ENCODE data around the gene CASP10. TPM values are rescaled to one million over a fixed set of nuclear protein-coding genes. Genes with fewer than 3 reads are reported as not detected.

The CASP10 gene
- total and polyA plus RNA-seq, 2 of the 8 experiments (the other 6 are each of a cell fraction or from before 2014, with no cell fraction given) = 2.3 to 4.0 TPM

DNA sequence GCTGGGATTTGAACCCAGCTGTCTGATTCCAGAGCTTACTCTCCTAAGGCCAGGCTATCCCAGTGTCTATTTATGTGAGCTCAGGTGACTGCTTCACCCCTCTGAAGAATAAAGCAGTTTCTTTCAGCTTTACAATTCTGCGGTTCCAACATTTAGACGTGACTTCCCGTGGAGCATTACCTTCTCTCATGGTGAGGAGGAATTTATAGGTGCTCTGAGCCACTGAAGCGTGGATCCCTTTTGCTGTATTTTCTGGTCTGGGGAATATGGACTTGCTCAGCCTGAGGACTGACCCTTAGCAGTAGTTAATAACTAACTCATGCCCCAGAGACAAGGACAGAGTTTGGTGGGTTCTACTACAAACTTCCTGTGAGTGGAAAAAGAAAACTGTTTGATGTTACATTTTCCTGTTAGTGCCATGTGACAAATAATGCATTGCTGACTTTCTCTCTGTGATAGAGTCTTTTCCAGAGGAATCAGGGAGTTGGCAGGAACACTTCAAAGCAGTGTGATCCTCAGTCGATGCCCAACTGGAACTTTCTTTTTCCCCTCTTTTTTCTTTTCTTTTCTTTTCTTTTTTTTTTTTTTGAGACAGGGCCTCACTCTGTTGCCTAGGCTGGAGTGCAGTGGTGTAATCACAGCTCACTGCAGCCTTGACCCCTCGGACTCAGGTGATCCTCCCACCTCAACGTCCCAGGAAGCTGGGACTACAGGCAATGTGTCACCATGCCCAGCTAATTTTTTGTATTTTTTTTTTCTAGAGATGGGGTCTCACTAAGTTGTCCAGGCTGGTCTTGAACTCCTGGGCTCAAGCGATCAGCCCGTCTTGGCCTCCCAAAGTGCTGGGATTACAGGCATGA lies 21.9 kb downstream of the CASP10 start:
- Histone ChIP-seq H2BK12ac (ENCODE audit: low read depth, low read length) (no peak overlapping the region), H2AK5ac (ENCODE audit: low read depth, low read length) (no peak overlapping the region), H3K4ac (replicated peaks; ENCODE audit: insufficient read length, low read depth, low read length) (no peak overlapping the region), H2BK5ac (ENCODE audit: low read depth, low read length) (no peak overlapping the region), H3K27me3 (replicated peaks in 1 of 4; ENCODE audit: control insufficient read depth in 3 of 4, extremely low read depth in 1 of 4, insufficient read depth in 3 of 4, low read length in 3 of 4) (no peaks in the 10 kb centered on the region), H3K9me3 (ENCODE audit: insufficient read depth in 2 of 2, low read depth in 1 of 2, low read length in 1 of 2) (no peaks in the 10 kb centered on the region), H3K23me2 (ENCODE audit: low read depth, low read length) (no peaks in the 10 kb centered on the region; the same call in 1 of the 2 replicates), H4K91ac (replicated peaks; ENCODE audit: insufficient read length, low read length) (no peak overlapping the region), H3K4me2 (ENCODE audit: insufficient read depth in 1 of 2, low read depth in 2 of 2, low read length in 2 of 2) (no peak overlapping the region), H2BK120ac (replicated peaks; ENCODE audit: low read depth, low read length) (no peak overlapping the region), H2AFZ (ENCODE audit: low read length) (no peak overlapping the region), H3K27ac (ENCODE audit: low read depth, low read length) (no peak overlapping the region), H3K4me3 (ENCODE audit: extremely low read depth in 1 of 4, insufficient read depth in 2 of 4, low read depth in 3 of 4, low read length in 4 of 4) (no peak overlapping the region), H3K79me1 (ENCODE audit: low read depth, low read length) (no peaks in the 10 kb centered on the region), H3K9ac (replicated peaks in 1 of 4; ENCODE audit: extremely low read depth in 1 of 4, low read depth in 3 of 4, low read length in 3 of 4) (no peak overlapping the region), H3K4me1 (replicated peaks in 1 of 4; ENCODE audit: control insufficient read depth in 3 of 4, insufficient read depth in 4 of 4, low read length in 3 of 4) (no peaks in the 10 kb centered on the region; a peak in 1 of 7 replicates), H3K23ac (ENCODE audit: insufficient read length) (no peak overlapping the region), H3K14ac (ENCODE audit: insufficient read length) (no peak overlapping the region), H3K79me2 (ENCODE audit: control insufficient read depth in 1 of 2, insufficient read depth in 2 of 2, low read length in 2 of 2) (no peaks in the 10 kb centered on the region), H2BK15ac (ENCODE audit: low read length) (no peak overlapping the region), H4K20me1 (replicated peaks in 1 of 2; ENCODE audit: control insufficient read depth in 1 of 2, insufficient read depth in 2 of 2, low read length in 2 of 2) (no peaks in the 10 kb centered on the region), H4K5ac (ENCODE audit: insufficient read length, low read depth, low read length) (no peak overlapping the region), H3K56ac (replicated peaks; ENCODE audit: insufficient read length, low read depth, low read length) (no peak overlapping the region), H3K36me3 (ENCODE audit: control insufficient read depth in 2 of 4, insufficient read depth in 4 of 4, low read length in 3 of 4) (no peaks in the 10 kb centered on the region), H4K8ac (ENCODE audit: extremely low read depth, insufficient read depth, low read length) (no peak overlapping the region), H2BK20ac (ENCODE audit: low read length) (peak overlapping the region; percentile 34; the same call in 1 of the 2 replicates), H3K18ac (ENCODE audit: extremely low read depth, low read length) (no peak overlapping the region; the same call in 1 of the 2 replicates)
- ChIA-PET CTCF (ENCODE audit: partially characterized antibody) (interaction anchor here (0.6 to 2.0 kb wide), 5 partner anchors 15 to 669 kb away, joined by 3 to 6 read pairs (median 3); no protein-coding TSS in a partner anchor), POLR2A (ENCODE audit: partially characterized antibody) (interaction anchor here (0.6 to 1.0 kb wide), 3 partner anchors 16 to 418 kb away, joined by 3 read pairs; no protein-coding TSS in a partner anchor)
- 86% methylated on average over 9 of the region's 9 CpGs; no CpG with 5 or more reads in 1 of the 2 experiments for WGBS, 2 experiments (ENCODE audit: extremely low coverage in 1 of 2, insufficient coverage in 1 of 2, insufficient read length in 1 of 2, insufficient replicate concordance in 2 of 2, low coverage in 1 of 2, low lambda C conversion rate in 2 of 2, missing lambda C conversion rate in 1 of 2)
- no peak for FAIRE-seq
- no peak for DNase-seq (ENCODE audit: low read depth in 1 of 2, low spot score in 2 of 2)
- TF ChIP-seq BACH1 (IDR thresholded peaks at IDR 0.05; ENCODE audit: low read length) (no peak), JUND (IDR thresholded peaks at IDR 0.05; ENCODE audit: low read length) (no peak), GTF2F1 (IDR thresholded peaks at IDR 0.05; ENCODE audit: borderline replicate concordance, low read depth, low read length) (no peak), SUZ12 (IDR thresholded peaks at IDR 0.05; ENCODE audit: low read length) (no peak), NANOG (IDR thresholded peaks at IDR 0.05; ENCODE audit: insufficient read depth, low read depth, low read length, poor library complexity, severe bottlenecking) (no peak), BRCA1 (IDR thresholded peaks at IDR 0.05; ENCODE audit: low read depth, low read length) (no peak), KDM1A (IDR thresholded peaks at IDR 0.05; ENCODE audit: borderline replicate concordance, low read length) (no peak)
- TF ChIP-seq, protein P1, sequence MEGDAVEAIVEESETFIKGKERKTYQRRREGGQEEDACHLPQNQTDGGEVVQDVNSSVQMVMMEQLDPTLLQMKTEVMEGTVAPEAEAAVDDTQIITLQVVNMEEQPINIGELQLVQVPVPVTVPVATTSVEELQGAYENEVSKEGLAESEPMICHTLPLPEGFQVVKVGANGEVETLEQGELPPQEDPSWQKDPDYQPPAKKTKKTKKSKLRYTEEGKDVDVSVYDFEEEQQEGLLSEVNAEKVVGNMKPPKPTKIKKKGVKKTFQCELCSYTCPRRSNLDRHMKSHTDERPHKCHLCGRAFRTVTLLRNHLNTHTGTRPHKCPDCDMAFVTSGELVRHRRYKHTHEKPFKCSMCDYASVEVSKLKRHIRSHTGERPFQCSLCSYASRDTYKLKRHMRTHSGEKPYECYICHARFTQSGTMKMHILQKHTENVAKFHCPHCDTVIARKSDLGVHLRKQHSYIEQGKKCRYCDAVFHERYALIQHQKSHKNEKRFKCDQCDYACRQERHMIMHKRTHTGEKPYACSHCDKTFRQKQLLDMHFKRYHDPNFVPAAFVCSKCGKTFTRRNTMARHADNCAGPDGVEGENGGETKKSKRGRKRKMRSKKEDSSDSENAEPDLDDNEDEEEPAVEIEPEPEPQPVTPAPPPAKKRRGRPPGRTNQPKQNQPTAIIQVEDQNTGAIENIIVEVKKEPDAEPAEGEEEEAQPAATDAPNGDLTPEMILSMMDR (IDR thresholded peaks at IDR 0.05; ENCODE audit: control extremely low read depth in 1 of 3, insufficient read depth in 1 of 3, low read depth in 1 of 3, low read length in 3 of 3) = no peak
- TF ChIP-seq, protein P2, sequence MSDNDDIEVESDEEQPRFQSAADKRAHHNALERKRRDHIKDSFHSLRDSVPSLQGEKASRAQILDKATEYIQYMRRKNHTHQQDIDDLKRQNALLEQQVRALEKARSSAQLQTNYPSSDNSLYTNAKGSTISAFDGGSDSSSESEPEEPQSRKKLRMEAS (IDR thresholded peaks at IDR 0.05) = no peak

Data from H1 (cell line).